ENCODE measurements around the gene CRISP3. TPM values are rescaled to one million over a fixed set of nuclear protein-coding genes. Genes with fewer than 3 reads are reported as not detected.

CRISP3 gene
- total and polyA plus RNA-seq, 9 of the 15 experiments (the other 6 are each of a cell fraction or from before 2014, with no cell fraction given): 0.21 to 2.0 (median 0.58) TPM

- no peak for TF ChIP-seq PHB (CRISPR knock-in tag; IDR thresholded peaks at IDR 0.05)
- peak; percentile 89 for TF ChIP-seq NCOR1 (IDR thresholded peaks at IDR 0.05)
- no peak for TF ChIP-seq MED1 (CRISPR knock-in tag; IDR thresholded peaks at IDR 0.05; ENCODE audit: borderline replicate concordance)
- no peak for TF ChIP-seq E2F1 (CRISPR knock-in tag; IDR thresholded peaks at IDR 0.05)
- no peak for TF ChIP-seq GABPB2 (CRISPR knock-in tag; conservative IDR thresholded peaks at IDR 0.05)
- no peak for TF ChIP-seq ELK1 (CRISPR knock-in tag; IDR thresholded peaks at IDR 0.05)
- TF ChIP-seq TAF1 (IDR thresholded peaks at IDR 0.05; ENCODE audit: control insufficient read depth, extremely low read depth, insufficient read depth, low read length, severe bottlenecking): no peak
- no peak for TF ChIP-seq FOXA3 (CRISPR knock-in tag; conservative IDR thresholded peaks at IDR 0.05 in 1 of 2, IDR thresholded peaks at IDR 0.05 in 1 of 2)
- no peak; the same call in 1 of the 2 replicates for TF ChIP-seq ZNF592 (IDR thresholded peaks at IDR 0.05)
- TF ChIP-seq THRB (CRISPR knock-in tag; conservative IDR thresholded peaks at IDR 0.05): no peak
- no peak for TF ChIP-seq POU5F1 (IDR thresholded peaks at IDR 0.05; ENCODE audit: borderline replicate concordance, low read depth, low read length, partially characterized antibody)
- TF ChIP-seq MITF (IDR thresholded peaks at IDR 0.05): no peak
- no peak for TF ChIP-seq ZNF830 (CRISPR knock-in tag; IDR thresholded peaks at IDR 0.05)
- no peak for TF ChIP-seq ZNF778 (CRISPR knock-in tag; IDR thresholded peaks at IDR 0.05)
- no peak for TF ChIP-seq KDM1A (IDR thresholded peaks at IDR 0.05)
- TF ChIP-seq HMG20A (CRISPR knock-in tag; conservative IDR thresholded peaks at IDR 0.05): no peak
- TF ChIP-seq BRD4 (IDR thresholded peaks at IDR 0.05): 0 out of 2 replicates have a peak, but pooled peaks have one; percentile 30
- TF ChIP-seq TRIM28 (IDR thresholded peaks at IDR 0.05): no peak
- TF ChIP-seq MCM5 (IDR thresholded peaks at IDR 0.05; ENCODE audit: low read depth): no peak
- TF ChIP-seq THRAP3 (IDR thresholded peaks at IDR 0.05; ENCODE audit: borderline replicate concordance): no peak
- TF ChIP-seq XRCC3 (IDR thresholded peaks at IDR 0.05): no peak
Measured at GRCh38 chr6:49782293-49782692, 38.1 kb upstream of the CRISP3 start (continued).

Measured in K562 (cell line).